Kidney (tissue), 14 donors: ENCODE results near the gene NOL12. TPM values are rescaled to one million over a fixed set of nuclear protein-coding genes. Genes with fewer than 3 reads are reported as not detected.

Source experiments
- DNase-seq, 5 donors: peaks; one replicate each; pipeline ENCODE4 v3.0.0-alpha.2; 2013 to 2020
- FAIRE-seq: peaks from 2 replicates; lab custom pipeline; 2012; peaks lifted over from hg19 to GRCh38; lab: Jason Lieb, UNC
- H3K27ac ChIP-seq, 2 donors: one replicate each; pipeline ENCODE4 v1.7.0; 2013; ENCODE audit warnings: low read depth in 2 of 2, low read length in 2 of 2, inconsistent platforms in 1 of 2
- H3K27me3 ChIP-seq: one replicate; pipeline ENCODE4 v1.7.1; 2013; ENCODE audit warnings: low read length, inconsistent platforms; ENCODE audit not compliant: control insufficient read depth, insufficient read depth
- H3K36me3 ChIP-seq, 3 donors: one replicate each; pipeline versions ENCODE4 v1.7.0 to v1.7.1; 2013; ENCODE audit warnings: low read length in 3 of 3, control low read depth in 1 of 3, inconsistent platforms in 1 of 3; ENCODE audit not compliant: insufficient read depth in 3 of 3, control insufficient read depth in 2 of 3
- H3K4me1 ChIP-seq, 3 donors: one replicate each; pipeline versions ENCODE4 v1.7.0 to v1.7.1; 2013; ENCODE audit warnings: low read length in 3 of 3, inconsistent platforms in 1 of 3, low read depth in 1 of 3; ENCODE audit not compliant: control insufficient read depth in 2 of 3, insufficient read depth in 2 of 3
- H3K4me3 ChIP-seq, 3 donors: one replicate each; pipeline versions ENCODE4 v1.7.0 to v1.8.1; 2013; ENCODE audit warnings: low read length in 3 of 3, control low read depth in 1 of 3, inconsistent platforms in 1 of 3
- H3K9ac ChIP-seq, 3 donors: one replicate each; pipeline versions ENCODE4 v1.7.0 to v1.7.1; 2013; ENCODE audit warnings: low read length in 3 of 3, control low read depth in 1 of 3, inconsistent platforms in 1 of 3
- H3K9me3 ChIP-seq, 3 donors: one replicate each; pipeline versions ENCODE4 v1.7.0 to v1.7.1; 2013; ENCODE audit warnings: low read length in 3 of 3, control low read depth in 1 of 3, inconsistent platforms in 1 of 3; ENCODE audit not compliant: control insufficient read depth in 2 of 3, insufficient read depth in 1 of 3
- intact Hi-C: fragments of 100-400 bp; cut with DNase I; formaldehyde crosslinking; loops from one replicate; pipeline ENCODE4 v1.11.1; 2022
- polyA plus RNA-seq: library from polyadenylated mRNA; stranded (reverse); fragments of 350-450 nt; fragmentation: Illumina TruSeq; extraction: RNeasy Lipid Tissue Mini Kit (QIAGEN cat#74804); gene quantifications from one replicate; pipeline ENCODE4 v1.2.3, GENCODE V29; 2014; ENCODE audit warnings: low read depth, low replicate concordance; ENCODE audit not compliant: insufficient read depth
- total RNA-seq: library from RNA; stranded (reverse); fragmentation: NEBNext Ultra II Directional; extraction: Animal tissue kit (Norgen Biotek cat#: 25700); gene quantifications from one replicate; pipeline ENCODE4 v1.2.1, GENCODE V29; 2021
- TF ChIP-seq, protein P1 (sequence below): IDR thresholded peaks from 3 replicates; pipeline ENCODE4 v1.5.1; 2012; ENCODE audit warnings: mild to moderate bottlenecking, moderate library complexity, borderline replicate concordance; ENCODE audit not compliant: insufficient read depth; ENCODE audit errors: extremely low read depth
- donor health status: control.
- donor health status: control.
- donor health status: control.
- donor health status: control.
- donor health status: control.
- donor health status: DM: yes; HTN: yes; CAD: no.
- donor health status: Normal renal cell carcinoma (clear cell type).

The NOL12 gene
- total and polyA plus RNA-seq, 2 donors from 2014 or later = 26.3 to 27.5 TPM

DNA sequence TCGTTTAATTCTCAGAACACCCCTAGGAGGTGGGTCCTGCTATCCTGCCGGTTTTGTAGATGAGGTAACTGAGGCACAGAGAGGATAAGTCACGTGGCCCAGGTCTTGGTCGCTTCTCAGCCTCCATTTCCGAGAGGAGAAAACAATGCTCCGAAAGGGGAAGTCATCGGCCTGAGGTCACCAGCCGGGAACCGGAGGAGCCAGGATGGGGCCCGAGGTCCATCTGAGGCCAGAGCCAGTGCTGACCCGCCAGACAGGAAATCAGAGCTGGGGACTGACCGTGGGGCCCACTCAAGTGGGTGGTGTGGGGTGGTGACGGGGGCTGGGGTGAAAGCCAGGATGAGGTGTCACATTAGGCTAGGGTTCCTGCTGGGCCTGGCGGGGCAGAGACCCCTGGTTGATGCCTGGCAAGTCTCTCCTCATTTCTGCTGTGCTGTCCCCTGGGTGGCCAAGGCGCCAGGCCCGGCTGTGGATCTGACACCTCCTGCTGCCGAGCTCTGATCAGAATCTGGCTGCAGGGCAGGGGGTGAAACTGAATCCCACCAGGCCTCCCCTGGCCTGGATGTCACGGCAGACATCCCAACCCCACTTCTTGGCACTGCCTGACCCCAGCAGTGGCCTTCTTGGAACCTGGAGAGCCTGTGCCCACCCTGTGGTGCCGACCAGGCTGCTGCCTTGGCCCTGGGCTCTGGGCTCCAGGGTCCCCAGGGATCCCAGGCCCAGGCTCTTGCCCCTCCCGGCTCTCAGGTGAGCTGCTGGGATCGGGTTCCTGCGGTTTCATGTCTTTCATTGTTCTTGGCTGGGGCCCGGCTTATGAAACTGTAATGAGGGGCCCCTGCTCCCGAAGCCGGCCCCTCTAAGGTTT, 22.7 kb downstream of the NOL12 start:
- Histone ChIP-seq H3K4me1 (no peaks in the 10 kb centered on the region), H3K4me3 (no peak overlapping the region), H3K27ac (peak overlapping the region in 1 of 2 donors; percentile 53), H3K27me3 (no peaks in the 10 kb centered on the region), H3K9me3 (no peaks in the 10 kb centered on the region), H3K36me3 (no peaks in the 10 kb centered on the region), H3K9ac (no peak overlapping the region)
- TF ChIP-seq, protein P1, sequence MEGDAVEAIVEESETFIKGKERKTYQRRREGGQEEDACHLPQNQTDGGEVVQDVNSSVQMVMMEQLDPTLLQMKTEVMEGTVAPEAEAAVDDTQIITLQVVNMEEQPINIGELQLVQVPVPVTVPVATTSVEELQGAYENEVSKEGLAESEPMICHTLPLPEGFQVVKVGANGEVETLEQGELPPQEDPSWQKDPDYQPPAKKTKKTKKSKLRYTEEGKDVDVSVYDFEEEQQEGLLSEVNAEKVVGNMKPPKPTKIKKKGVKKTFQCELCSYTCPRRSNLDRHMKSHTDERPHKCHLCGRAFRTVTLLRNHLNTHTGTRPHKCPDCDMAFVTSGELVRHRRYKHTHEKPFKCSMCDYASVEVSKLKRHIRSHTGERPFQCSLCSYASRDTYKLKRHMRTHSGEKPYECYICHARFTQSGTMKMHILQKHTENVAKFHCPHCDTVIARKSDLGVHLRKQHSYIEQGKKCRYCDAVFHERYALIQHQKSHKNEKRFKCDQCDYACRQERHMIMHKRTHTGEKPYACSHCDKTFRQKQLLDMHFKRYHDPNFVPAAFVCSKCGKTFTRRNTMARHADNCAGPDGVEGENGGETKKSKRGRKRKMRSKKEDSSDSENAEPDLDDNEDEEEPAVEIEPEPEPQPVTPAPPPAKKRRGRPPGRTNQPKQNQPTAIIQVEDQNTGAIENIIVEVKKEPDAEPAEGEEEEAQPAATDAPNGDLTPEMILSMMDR = no peak
- intact Hi-C loops = no loop called here
- no peak for FAIRE-seq
- DNase-seq = peak in 1 of 5 donors; percentile 75

GRCh38 chr22:37709445-37709765, 23.3 kb downstream of the NOL12 start:
- Histone ChIP-seq H3K27me3 (no peaks in the 10 kb centered on the region), H3K36me3 (no peaks in the 10 kb centered on the region), H3K9ac (no peak overlapping the region), H3K27ac (no peak overlapping the region), H3K9me3 (no peaks in the 10 kb centered on the region), H3K4me1 (no peaks in the 10 kb centered on the region), H3K4me3 (no peak overlapping the region)
- intact Hi-C loops = no loop called here
- FAIRE-seq (no peak), DNase-seq (no peak)
- TF ChIP-seq, protein P1 = no peak

DNA sequence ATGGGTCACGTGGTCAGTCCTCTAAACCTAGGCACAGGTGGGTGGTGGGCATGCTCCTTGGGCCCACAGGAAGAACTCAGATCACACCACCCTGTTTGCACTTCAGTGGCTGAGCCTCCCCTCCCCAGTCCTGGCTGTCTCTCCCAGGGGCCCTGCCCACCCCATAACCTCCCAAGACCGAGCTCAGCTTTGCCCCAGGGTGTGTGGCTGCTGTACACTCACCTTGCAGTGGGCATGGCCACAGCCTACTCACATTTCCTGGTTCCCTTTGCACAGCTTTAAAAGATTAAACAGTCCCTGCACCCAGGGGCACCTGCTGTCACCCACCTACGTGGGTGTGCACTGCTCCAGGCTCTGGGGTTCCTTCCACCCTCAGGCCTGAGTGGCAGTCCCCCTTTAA, 24.5 kb downstream of the NOL12 start:
- H3K27me3 ChIP-seq = no peaks in the 10 kb centered on the region
- DNase-seq = no peak
- H3K4me1 ChIP-seq = no peaks in the 10 kb centered on the region
- no peak for FAIRE-seq
- H3K27ac ChIP-seq = no peak overlapping the region
- H3K9ac ChIP-seq = no peak overlapping the region
- TF ChIP-seq, protein P1 = no peak
- H3K9me3 ChIP-seq = no peaks in the 10 kb centered on the region
- H3K4me3 ChIP-seq = no peak overlapping the region
- H3K36me3 ChIP-seq = no peaks in the 10 kb centered on the region
- intact Hi-C loops = no loop called here

- no peaks in the 10 kb centered on the region for H3K27me3 ChIP-seq
- H3K4me3 ChIP-seq = no peak overlapping the region
- H3K9me3 ChIP-seq = no peaks in the 10 kb centered on the region
- no peak overlapping the region for H3K9ac ChIP-seq
- no peaks in the 10 kb centered on the region for H3K4me1 ChIP-seq
- no peak for DNase-seq
- TF ChIP-seq, protein P1 = no peak
- no peak overlapping the region for H3K27ac ChIP-seq
- no peaks in the 10 kb centered on the region for H3K36me3 ChIP-seq
- no peak for FAIRE-seq
- intact Hi-C loops = no loop called here
These were observed 25.3 kb downstream of the NOL12 start for GRCh38 chr22:37711490-37711889.
